Naive thymus-derived CD4-positive, alpha-beta T cell (primary cell): Measurements from ENCODE around the gene MYRFL. TPM values are rescaled to one million over a fixed set of nuclear protein-coding genes. Genes with fewer than 3 reads are reported as not detected.

ENCODE experiments used
- ATAC-seq: fragments of 150-1000 bp; cut with Tn5 transposase; 2 replicates; pipeline ENCODE4 v1.10.0; 2021; ENCODE audit warnings: mild to moderate bottlenecking, moderate library complexity
- CTCF ChIA-PET: fragments of 350-600 bp; sonication (Branson Sonifier 250); formaldehyde crosslinking; loops from one replicate; lab custom pipeline; 2021; ENCODE audit warnings: antibody characterized with exemption; lab: Charles Lee
- POLR2A ChIA-PET: fragments of 350-600 bp; sonication (Branson Sonifier 250); formaldehyde crosslinking; loops from one replicate; lab custom pipeline; 2021; ENCODE audit warnings: antibody characterized with exemption, inconsistent platforms; lab: Charles Lee
- DNase-seq, 9 donors: peaks; one replicate each; pipeline versions ENCODE4 v3.0.0 to v3.0.0-alpha.2; 2020 to 2022; ENCODE audit warnings: mixed read lengths in 1 of 9
- H3K27ac ChIP-seq: one replicate; pipeline ENCODE4 v1.7.0; 2013; ENCODE audit warnings: mild to moderate bottlenecking, low read depth, low read length, moderate library complexity
- H3K27me3 ChIP-seq, 2 donors: one replicate each; pipeline ENCODE4 v1.7.0; 2013; ENCODE audit warnings: low read length in 2 of 2, mild to moderate bottlenecking in 2 of 2, moderate library complexity in 2 of 2; ENCODE audit not compliant: control insufficient read depth in 2 of 2, insufficient read depth in 2 of 2
- H3K36me3 ChIP-seq, 3 experiments: 1 replicate in 2 of 3; 2 replicates in 1 of 3; pipeline ENCODE4 v1.7.0; 2013; ENCODE audit warnings: low read length in 3 of 3, mild to moderate bottlenecking in 3 of 3, moderate library complexity in 1 of 3; ENCODE audit not compliant: insufficient read depth in 3 of 3, control insufficient read depth in 2 of 3
- H3K4me1 ChIP-seq, 2 donors: one replicate each; pipeline ENCODE4 v1.7.0; 2013; ENCODE audit warnings: low read length in 2 of 2, mild to moderate bottlenecking in 2 of 2, moderate library complexity in 1 of 2; ENCODE audit not compliant: control insufficient read depth in 2 of 2, insufficient read depth in 2 of 2
- H3K4me3 ChIP-seq: 2 replicates; pipeline ENCODE4 v1.7.0; 2013; ENCODE audit warnings: mild to moderate bottlenecking, low read length
- H3K9me3 ChIP-seq, 3 experiments: 1 replicate in 2 of 3; 2 replicates in 1 of 3; pipeline ENCODE4 v1.7.0; 2013; ENCODE audit warnings: low read length in 3 of 3; ENCODE audit not compliant: control insufficient read depth in 2 of 3
- H3K27ac Mint-ChIP-seq, 9 donors: one replicate each; pipeline ENCODE4 v1.8.0; 2020 to 2022; ENCODE audit warnings: mixed read lengths in 9 of 9, mild to moderate bottlenecking in 8 of 9, moderate library complexity in 5 of 9, inconsistent platforms in 2 of 9
- H3K27me3 Mint-ChIP-seq, 5 donors: one replicate each; pipeline ENCODE4 v1.8.0; 2021 to 2022; ENCODE audit warnings: mixed read lengths in 5 of 5, mild to moderate bottlenecking in 1 of 5
- H3K36me3 Mint-ChIP-seq, 5 donors: one replicate each; pipeline ENCODE4 v1.8.0; 2020 to 2022; ENCODE audit warnings: mixed read lengths in 5 of 5, mild to moderate bottlenecking in 3 of 5, inconsistent platforms in 1 of 5
- H3K4me1 Mint-ChIP-seq, 7 donors: one replicate each; pipeline ENCODE4 v1.8.0; 2020 to 2022; ENCODE audit warnings: mixed read lengths in 7 of 7, mild to moderate bottlenecking in 3 of 7, inconsistent platforms in 1 of 7
- H3K4me3 Mint-ChIP-seq, 10 donors: one replicate each; pipeline ENCODE4 v1.8.0; 2020 to 2022; ENCODE audit warnings: mild to moderate bottlenecking in 10 of 10, mixed read lengths in 10 of 10, moderate library complexity in 6 of 10, inconsistent platforms in 2 of 10
- H3K9me3 Mint-ChIP-seq, 11 donors: one replicate each; pipeline ENCODE4 v1.8.0; 2020 to 2022; ENCODE audit warnings: mixed read lengths in 11 of 11, mild to moderate bottlenecking in 4 of 11, inconsistent platforms in 1 of 11, moderate library complexity in 1 of 11
- intact Hi-C, 2 donors: fragments of 100-400 bp; cut with micrococcal nuclease; formaldehyde crosslinking; loops; one replicate each; pipeline ENCODE4 v1.15.1; 2023
- polyA plus RNA-seq, 2 donors: library from polyadenylated mRNA; unstranded; fragments of 300-500 nt; fragmentation: Illumina TruSeq; gene quantifications; one replicate each; pipeline ENCODE4 v1.2.3, GENCODE V29; 2021
- total RNA-seq, 6 experiments: library from RNA in 5 of 6; stranded (reverse) in 5 of 6; gene quantifications; 1 replicate in 5 of 6; 2 replicates in 1 of 6; pipeline ENCODE4 v1.2.3 and lab custom pipeline; 2021 to 2026

Gene MYRFL
- total and polyA plus RNA-seq, 7 experiments from 2014 or later: 0.24 TPM; not detected in 6

DNA sequence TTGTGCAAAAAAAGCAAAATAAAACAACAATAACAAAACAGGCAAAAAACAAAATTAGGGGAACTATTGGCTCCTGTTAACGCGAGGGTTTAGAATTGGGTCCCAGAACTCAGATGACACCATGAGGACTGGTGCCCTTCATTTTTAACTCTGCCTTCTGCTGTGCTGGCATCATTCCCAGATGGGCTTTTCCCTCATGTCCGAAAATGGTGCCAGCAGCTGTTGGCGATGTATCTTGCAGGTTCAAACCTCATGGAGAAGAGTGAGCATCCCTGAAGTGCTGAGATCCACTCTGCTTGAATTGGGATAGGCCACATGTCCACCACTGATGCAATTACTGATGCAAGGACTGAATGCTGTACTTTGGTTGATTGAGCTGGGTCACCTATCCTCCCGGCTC, 61.1 kb downstream of the MYRFL start:
- ATAC-seq (no peak), DNase-seq (no peak)
- no peaks in the 10 kb centered on the region for H3K4me1 Mint-ChIP-seq
- H3K27ac ChIP-seq: no peak overlapping the region
- H3K4me3 ChIP-seq: no peak overlapping the region
- no peaks in the 10 kb centered on the region for H3K4me1 ChIP-seq
- H3K4me3 Mint-ChIP-seq: no peak overlapping the region
- CTCF ChIA-PET: no interaction called here
- H3K36me3 Mint-ChIP-seq: no peaks in the 10 kb centered on the region
- no peaks in the 10 kb centered on the region for H3K9me3 Mint-ChIP-seq
- no peaks in the 10 kb centered on the region for H3K36me3 ChIP-seq
- no peak overlapping the region for H3K27ac Mint-ChIP-seq
- peaks cover 0 to 10% (median 6%) of the 10 kb centered on the region in 5 donors for H3K27me3 Mint-ChIP-seq
- H3K27me3 ChIP-seq: no peaks in the 10 kb centered on the region
- H3K9me3 ChIP-seq: no peaks in the 10 kb centered on the region
- POLR2A ChIA-PET: no interaction called here
- intact Hi-C loops: no loop called here

DNA sequence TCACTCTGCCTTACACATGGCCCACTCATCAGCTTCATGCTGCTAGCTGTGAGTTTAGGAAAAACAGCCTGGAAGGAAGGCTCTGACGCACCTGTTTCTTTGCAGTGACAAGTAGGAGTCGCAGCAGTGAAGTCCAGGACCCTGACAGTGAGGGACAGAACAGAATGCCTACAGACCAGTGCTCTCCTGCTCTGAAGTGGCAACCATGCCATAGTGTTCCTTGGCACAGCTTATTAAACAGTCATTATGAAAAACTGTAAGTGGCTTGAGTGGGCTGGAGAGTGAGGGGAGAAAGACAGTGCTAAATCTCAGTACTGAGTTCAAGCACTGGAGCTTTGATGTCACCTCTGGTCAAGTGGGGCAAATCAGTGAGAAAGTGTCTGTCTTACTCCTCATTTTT, 61.7 kb downstream of the MYRFL start:
- CTCF ChIA-PET: interaction anchor here (1.4 kb wide), 1 partner anchor 15 kb away, joined by 3 read pairs; no protein-coding TSS in a partner anchor
- Mint-ChIP-seq H3K4me3 (no peak overlapping the region), H3K27ac (no peak overlapping the region), H3K27me3 (peaks cover 0 to 10% (median 5%) of the 10 kb centered on the region in 5 donors), H3K9me3 (no peaks in the 10 kb centered on the region), H3K4me1 (no peaks in the 10 kb centered on the region), H3K36me3 (no peaks in the 10 kb centered on the region)
- Histone ChIP-seq H3K4me3 (no peak overlapping the region), H3K9me3 (no peaks in the 10 kb centered on the region), H3K27me3 (no peaks in the 10 kb centered on the region), H3K36me3 (no peaks in the 10 kb centered on the region), H3K4me1 (no peaks in the 10 kb centered on the region), H3K27ac (no peak overlapping the region)
- ATAC-seq: no peak
- intact Hi-C loops: no loop called here
- no peak for DNase-seq
- POLR2A ChIA-PET: no interaction called here

DNA sequence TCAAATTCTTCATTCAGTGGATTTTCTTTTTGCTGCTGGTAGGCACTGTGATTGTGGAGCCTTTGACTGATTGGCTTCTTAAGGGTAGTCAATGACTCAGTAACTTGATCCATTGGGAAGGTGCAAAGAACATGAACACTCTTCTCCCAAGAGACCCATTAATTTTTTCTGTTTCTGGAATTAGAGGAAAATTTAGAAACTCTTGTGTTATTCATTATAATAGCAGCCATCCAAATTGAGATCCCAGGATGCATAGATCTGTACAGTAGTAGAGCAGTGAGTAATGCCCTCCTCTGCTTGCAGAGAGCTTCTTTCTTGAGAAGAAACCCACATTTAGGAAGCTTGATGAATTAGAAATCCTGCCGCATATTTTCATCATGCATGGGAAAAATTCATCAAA, 63.9 kb downstream of the MYRFL start:
- Mint-ChIP-seq H3K4me1 (no peaks in the 10 kb centered on the region), H3K4me3 (no peak overlapping the region), H3K27me3 (peaks cover 0 to 10% (median 4%) of the 10 kb centered on the region in 5 donors), H3K36me3 (no peaks in the 10 kb centered on the region), H3K9me3 (no peaks in the 10 kb centered on the region), H3K27ac (no peak overlapping the region)
- intact Hi-C loops: no loop called here
- no peaks in the 10 kb centered on the region for H3K9me3 ChIP-seq
- no peak for ATAC-seq
- no peaks in the 10 kb centered on the region for H3K4me1 ChIP-seq
- no peak for DNase-seq
- no peaks in the 10 kb centered on the region for H3K27me3 ChIP-seq
- POLR2A ChIA-PET: no interaction called here
- H3K36me3 ChIP-seq: no peaks in the 10 kb centered on the region
- no peak overlapping the region for H3K27ac ChIP-seq
- CTCF ChIA-PET: no interaction called here
- no peak overlapping the region for H3K4me3 ChIP-seq

DNA sequence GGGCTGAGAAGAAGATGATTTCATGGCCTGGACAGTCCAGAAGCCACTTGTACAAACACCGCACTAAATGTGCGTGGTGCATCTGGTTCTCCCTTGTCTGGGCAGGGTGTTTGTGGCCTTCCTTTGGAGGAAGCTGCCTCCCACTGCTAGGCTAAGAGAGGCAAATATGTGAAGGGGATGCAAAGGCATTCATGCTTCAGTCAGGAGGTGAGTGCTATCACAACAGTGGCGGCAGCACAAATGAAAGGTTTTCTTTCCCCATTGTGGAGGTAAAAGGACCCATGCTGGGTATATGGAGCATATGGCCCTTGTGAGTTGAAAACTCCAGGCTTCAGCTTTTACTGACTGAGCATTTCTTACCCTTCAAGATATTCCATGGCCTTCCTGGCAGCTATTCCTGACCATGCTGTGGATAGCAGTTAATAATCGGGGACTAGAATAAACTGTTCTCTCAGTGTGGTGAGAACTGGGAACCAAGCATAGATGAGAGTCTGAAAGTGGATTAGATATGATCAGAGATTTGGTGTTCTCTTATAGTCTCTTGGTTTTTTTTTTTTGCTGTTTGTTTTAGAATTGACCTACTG, 69.9 kb downstream of the MYRFL start:
- intact Hi-C loops: no loop called here
- Mint-ChIP-seq H3K4me1 (no peaks in the 10 kb centered on the region), H3K27me3 (peaks cover 0 to 9% (median 5%) of the 10 kb centered on the region in 5 donors), H3K27ac (peak overlapping the region in 1 of 9 donors; percentile 67), H3K36me3 (no peaks in the 10 kb centered on the region), H3K9me3 (no peaks in the 10 kb centered on the region), H3K4me3 (no peak overlapping the region)
- ChIA-PET POLR2A (no interaction called here), CTCF (no interaction called here)
- Histone ChIP-seq H3K27ac (no peak overlapping the region), H3K4me1 (no peaks in the 10 kb centered on the region), H3K36me3 (no peaks in the 10 kb centered on the region), H3K9me3 (no peaks in the 10 kb centered on the region), H3K4me3 (no peak overlapping the region), H3K27me3 (no peaks in the 10 kb centered on the region)
- DNase-seq: no peak
- ATAC-seq: no peak

DNA sequence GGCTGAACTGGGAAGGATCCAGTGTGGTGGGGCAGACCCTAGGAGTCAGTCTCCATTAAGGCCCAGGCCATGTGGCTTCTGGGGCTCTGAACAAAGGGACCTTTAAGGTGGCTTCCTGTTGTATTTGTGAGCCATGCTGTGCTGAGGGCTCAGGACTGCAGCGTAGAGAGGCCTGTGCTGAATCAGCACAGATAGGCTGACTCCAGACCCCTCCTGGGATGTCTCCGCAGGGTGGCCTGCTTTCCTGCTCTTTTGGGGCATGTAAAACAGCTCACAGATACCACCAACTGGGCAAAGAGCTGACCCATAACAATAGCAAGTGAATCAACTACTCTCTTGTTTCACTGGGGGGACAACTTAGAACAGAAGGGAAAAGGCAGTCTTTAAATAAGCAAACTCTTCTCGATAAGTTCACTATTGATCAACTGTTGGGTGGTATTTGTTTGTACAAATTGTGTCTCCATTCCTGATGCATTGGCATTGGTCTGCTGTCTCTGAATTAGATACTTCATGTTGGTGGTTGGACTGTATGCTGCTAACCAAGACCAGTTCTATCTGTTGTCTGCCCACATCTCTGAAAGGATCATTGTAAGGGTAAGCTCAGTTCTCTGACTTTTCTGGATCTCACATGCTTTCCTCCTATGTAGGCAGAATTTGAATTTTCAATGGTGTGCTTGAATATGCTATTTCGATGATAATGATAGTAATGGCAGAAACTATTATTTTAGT, 71.8 kb downstream of the MYRFL start:
- Mint-ChIP-seq H3K27ac (no peak overlapping the region), H3K36me3 (no peaks in the 10 kb centered on the region), H3K27me3 (peaks cover 0 to 6% (median 5%) of the 10 kb centered on the region in 5 donors), H3K4me3 (no peak overlapping the region), H3K9me3 (no peaks in the 10 kb centered on the region), H3K4me1 (peaks cover 0 to 2% (median 0%) of the 10 kb centered on the region in 7 donors)
- no peak overlapping the region for H3K4me3 ChIP-seq
- ChIA-PET CTCF (interaction anchor here (0.6 to 1.1 kb wide), 3 partner anchors 13 to 1137 kb away, joined by 3 to 6 read pairs (median 4); no protein-coding TSS in a partner anchor), POLR2A (no interaction called here)
- intact Hi-C loops: no loop called here
- no peak overlapping the region for H3K27ac ChIP-seq
- H3K27me3 ChIP-seq: no peaks in the 10 kb centered on the region
- H3K4me1 ChIP-seq: no peaks in the 10 kb centered on the region
- DNase-seq: no peak
- no peaks in the 10 kb centered on the region for H3K9me3 ChIP-seq
- no peaks in the 10 kb centered on the region for H3K36me3 ChIP-seq
- ATAC-seq: no peak

DNA sequence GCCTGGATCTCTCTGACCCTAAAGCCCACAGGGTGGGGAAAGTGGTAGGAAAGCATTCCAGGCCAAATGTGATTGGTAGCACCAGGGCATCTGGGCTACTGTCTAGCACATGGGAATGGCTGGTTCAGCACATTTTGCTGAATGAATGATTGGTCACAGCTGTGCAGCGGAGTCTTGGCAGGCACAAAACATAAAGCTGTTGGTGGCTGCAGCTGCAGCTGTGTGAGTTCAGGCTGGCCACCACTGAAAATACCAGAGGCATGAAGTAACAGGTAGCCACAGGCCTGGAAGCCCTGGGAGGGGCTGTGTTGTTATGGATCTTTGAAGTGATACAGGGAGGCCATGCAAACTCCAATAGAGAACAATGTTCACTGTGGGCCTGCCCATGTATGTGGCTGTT, 72.7 kb downstream of the MYRFL start:
- Histone ChIP-seq H3K9me3 (no peaks in the 10 kb centered on the region), H3K27ac (no peak overlapping the region), H3K36me3 (no peaks in the 10 kb centered on the region), H3K4me1 (no peaks in the 10 kb centered on the region), H3K27me3 (no peaks in the 10 kb centered on the region), H3K4me3 (no peak overlapping the region)
- Mint-ChIP-seq H3K27ac (no peak overlapping the region), H3K27me3 (peaks cover 0 to 6% (median 2%) of the 10 kb centered on the region in 5 donors), H3K4me3 (no peak overlapping the region), H3K36me3 (no peaks in the 10 kb centered on the region), H3K9me3 (no peaks in the 10 kb centered on the region), H3K4me1 (peaks cover 0 to 2% (median 0%) of the 10 kb centered on the region in 7 donors)
- DNase-seq: no peak
- ChIA-PET POLR2A (no interaction called here), CTCF (interaction anchor here (1.1 kb wide), 1 partner anchor 679 kb away, joined by 6 read pairs; no protein-coding TSS in a partner anchor)
- no peak for ATAC-seq
- intact Hi-C loops: no loop called here
